ENCODE data around the gene NBPF6. TPM values are rescaled to one million over a fixed set of nuclear protein-coding genes. Genes with fewer than 3 reads are reported as not detected.
"Not testable (repeated sequence)": the region's sequence is repeated elsewhere in the genome, so short reads cannot be mapped to it uniquely, and the experiment has no call there.

Gene NBPF6
- total and polyA plus RNA-seq, 8 donors = not detected

- WGBS, 5 donors = 68 to 80% (median 71%) methylated on average over 2 of the region's 2 CpGs
- Histone ChIP-seq H3K36me3 (no peaks in the 10 kb centered on the region), H3K9me3 (no peaks in the 10 kb centered on the region), H3K27ac (no peak overlapping the region), H3K4me1 (no peaks in the 10 kb centered on the region), H3K27me3 (no peaks in the 10 kb centered on the region), H3K4me3 (no peak overlapping the region)
- intact Hi-C loops (cut with DNase I; ENCODE audit: low total_unique reads) = no loop called here
- TF ChIP-seq EP300 (IDR thresholded peaks at IDR 0.05) (no peak), POLR2AphosphoS5 (IDR thresholded peaks at IDR 0.05) (no peak), CTCF (IDR thresholded peaks at IDR 0.05) (no peak), POLR2A (IDR thresholded peaks at IDR 0.05) (no peak)
- DNase-seq = no peak
Measured at GRCh38 chr1:108505763-108506070, 55.6 kb downstream of the NBPF6 start.

- DNase-seq = peak in 1 of 2 donors; percentile 10
Measured at GRCh38 chr1:108511764-108512163, 61.6 kb downstream of the NBPF6 start.

GRCh38 chr1:108512239-108513043 lies 62.3 kb downstream of the NBPF6 start:
- intact Hi-C loops (cut with DNase I; ENCODE audit: low total_unique reads) = loop anchor here (5.0 kb wide), 1 partner anchor 130 kb away; no protein-coding TSS in a partner anchor
- WGBS, 5 donors = 54 to 58% (median 56%) methylated on average over 6 of the region's 6 CpGs

More at GRCh38 chr1:108511764-108512163, 61.6 kb downstream of the NBPF6 start:
- intact Hi-C loops (cut with DNase I; ENCODE audit: low total_unique reads) = loop anchor here (5.0 kb wide), 1 partner anchor 131 kb away; no protein-coding TSS in a partner anchor
- Histone ChIP-seq H3K36me3 (no peaks in the 10 kb centered on the region), H3K27ac (no peak overlapping the region), H3K9me3 (no peaks in the 10 kb centered on the region), H3K4me1 (no peaks in the 10 kb centered on the region), H3K27me3 (peaks cover 0 to 6% (median 0%) of the 10 kb centered on the region in 3 donors), H3K4me3 (no peak overlapping the region)
- WGBS, 5 donors = 28 to 44% (median 41%) methylated on average over 3 of the region's 3 CpGs
- TF ChIP-seq POLR2AphosphoS5 (IDR thresholded peaks at IDR 0.05) (no peak), POLR2A (IDR thresholded peaks at IDR 0.05) (no peak)

GRCh38 chr1:108513044-108513415 lies 62.9 kb downstream of the NBPF6 start:
- Histone ChIP-seq H3K36me3 (no peaks in the 10 kb centered on the region), H3K4me1 (no peaks in the 10 kb centered on the region), H3K27me3 (peaks cover 0 to 6% (median 0%) of the 10 kb centered on the region in 3 donors), H3K27ac (no peak overlapping the region), H3K4me3 (no peak overlapping the region), H3K9me3 (no peaks in the 10 kb centered on the region)
- TF ChIP-seq EP300 (IDR thresholded peaks at IDR 0.05) (no peak), POLR2AphosphoS5 (IDR thresholded peaks at IDR 0.05) (no peak), POLR2A (IDR thresholded peaks at IDR 0.05) (no peak)
- no peak for DNase-seq
- intact Hi-C loops (cut with DNase I; ENCODE audit: low total_unique reads) = loop anchor here (5.0 kb wide), 1 partner anchor 129 kb away; no protein-coding TSS in a partner anchor
- WGBS, 5 donors = 53 to 61% (median 56%) methylated on average over 2 of the region's 2 CpGs

More at GRCh38 chr1:108512239-108513043, 62.3 kb downstream of the NBPF6 start:
- Histone ChIP-seq H3K4me3 (no peak overlapping the region), H3K27me3 (peaks cover 0 to 6% (median 0%) of the 10 kb centered on the region in 3 donors), H3K9me3 (no peaks in the 10 kb centered on the region), H3K27ac (no peak overlapping the region), H3K4me1 (no peaks in the 10 kb centered on the region), H3K36me3 (no peaks in the 10 kb centered on the region)
- DNase-seq = peak in 1 of 2 donors; percentile 65
- TF ChIP-seq CTCF (IDR thresholded peaks at IDR 0.05) (peak in 5 of 7 experiments; percentile 40 to 84 (median 77)), EP300 (IDR thresholded peaks at IDR 0.05) (no peak)

DNA sequence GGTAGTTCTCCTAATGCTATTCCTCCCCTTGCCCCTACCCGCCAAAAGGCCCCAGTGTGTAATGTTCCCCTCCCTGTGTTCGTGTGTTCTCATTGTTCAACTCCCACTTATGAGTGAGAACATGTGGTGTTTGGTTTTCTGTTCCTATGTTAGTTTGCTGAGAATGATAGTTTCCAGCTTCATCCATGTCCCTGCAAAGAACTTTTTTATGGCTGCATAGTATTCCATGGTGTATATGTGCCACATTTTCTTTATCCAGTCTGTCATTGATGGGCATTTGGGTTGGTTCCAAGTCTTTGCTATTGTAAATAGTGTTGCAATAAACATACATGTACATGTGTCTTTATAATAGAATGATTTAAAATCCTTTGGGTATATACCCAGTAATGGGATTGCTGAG lies 63.8 kb downstream of the NBPF6 start:
- intact Hi-C loops (cut with DNase I; ENCODE audit: low total_unique reads) = loop anchor here (5.0 kb wide), 1 partner anchor 128 kb away; no protein-coding TSS in a partner anchor
- not testable (repeated sequence) for H3K27ac ChIP-seq, H3K27me3 ChIP-seq, H3K4me1 ChIP-seq, H3K36me3 ChIP-seq, DNase-seq, H3K9me3 ChIP-seq, H3K4me3 ChIP-seq
- WGBS, 5 donors = 92 to 100% (median 96%) methylated on average over 2 of the region's 2 CpGs

DNA sequence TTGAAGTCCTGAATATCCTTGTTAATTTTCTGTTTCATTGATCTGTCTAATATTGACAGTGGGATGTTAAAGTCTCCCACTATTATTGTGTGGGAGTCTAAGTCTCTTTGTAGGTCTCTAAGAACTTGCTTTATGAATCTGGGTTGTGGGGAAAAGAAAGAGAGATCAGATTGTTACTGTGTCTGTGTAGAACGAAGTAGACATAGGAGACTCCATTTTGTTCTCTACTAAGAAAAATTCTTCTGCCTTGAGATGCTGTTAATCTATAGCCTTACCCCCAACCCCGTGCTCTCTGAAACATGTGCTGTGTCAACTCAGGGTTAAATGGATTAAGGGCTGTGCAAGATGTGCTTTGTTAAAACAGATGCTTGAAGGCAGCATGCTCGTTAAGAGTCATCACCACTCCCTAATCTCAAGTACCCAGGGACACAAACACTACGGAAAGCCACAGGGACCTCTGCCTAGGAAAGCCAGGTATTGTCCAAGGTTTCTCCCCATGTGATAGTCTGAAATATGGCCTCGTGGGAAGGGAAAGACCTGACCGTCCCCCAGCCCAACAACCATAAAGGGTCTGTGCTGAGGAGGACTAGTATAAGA lies 67.3 kb downstream of the NBPF6 start:
- H3K27me3 ChIP-seq = peaks cover 0 to 13% (median 0%) of the 10 kb centered on the region in 3 donors

More for the DNA sequence above, 67.3 kb downstream of the NBPF6 start:
- H3K9me3 ChIP-seq; H3K27ac ChIP-seq; H3K36me3 ChIP-seq; DNase-seq; H3K4me3 ChIP-seq; intact Hi-C loops (cut with DNase I; ENCODE audit: low total_unique reads); H3K4me1 ChIP-seq: not testable (repeated sequence)
- whole genome bisulfite sequencing, 5 donors = 61 to 80% (median 66%) methylated on average over 6 of the region's 6 CpGs

Other genes with a start within 250 kb of the NBPF6 start
- gene SLC25A24, start 250.0 kb upstream of the NBPF6 start, total RNA-seq = 10 to 100 TPM in 4 of 5 donors, 1 to 10 TPM in 1; 4.1 to 76.9 (median 33.9) TPM
- 10 to 100 TPM in 2 of 3 donors, 1 to 10 TPM in 1; 7.3 to 18.5 (median 14.8) TPM for gene SLC25A24, start 250.0 kb upstream of the NBPF6 start, polyA plus RNA-seq
- gene NBPF4, start 206.3 kb upstream of the NBPF6 start, total RNA-seq = not detected
- not detected for gene NBPF4, start 206.3 kb upstream of the NBPF6 start, polyA plus RNA-seq
- gene EEIG2, start 109.8 kb downstream of the NBPF6 start, total RNA-seq = 10 to 100 TPM in 3 of 5 donors, 1 to 10 TPM in 2; 4.7 to 33.2 (median 11.0) TPM
- 10 to 100 TPM in 1 of 3 donors, 1 to 10 TPM in 2; 3.1 to 11.9 (median 8.3) TPM for gene EEIG2, start 109.8 kb downstream of the NBPF6 start, polyA plus RNA-seq
- gene HENMT1, start 210.8 kb downstream of the NBPF6 start, total RNA-seq = 1 to 10 TPM in 3 of 5 donors, not detected in 2; 1.7 to 7.3 (median 2.2) TPM
- 1 to 10 TPM; 2.9 to 3.4 (median 3.1) TPM for gene HENMT1, start 210.8 kb downstream of the NBPF6 start, polyA plus RNA-seq
- gene PRPF38B, start 242.0 kb downstream of the NBPF6 start, total RNA-seq = 10 to 100 TPM; 26.3 to 82.3 (median 49.8) TPM
- 10 to 100 TPM; 17.1 to 25.4 (median 24.1) TPM for gene PRPF38B, start 242.0 kb downstream of the NBPF6 start, polyA plus RNA-seq

Data from stomach (tissue), 9 donors.